HTERT RPE-1 (cell line): ENCODE results near the gene PARP1.
"Not testable (repeated sequence)": the region's sequence is repeated elsewhere in the genome, so short reads cannot be mapped to it uniquely, and the experiment has no call there.

Source experiments
- in situ Hi-C: fragments of 300-500 bp; cut with MboI; formaldehyde crosslinking; loops from 4 replicates; pipeline ENCODE4 v1.14.3; 2020; ENCODE audit warnings: low sequenced_read_pairs

The PARP1 gene

DNA sequence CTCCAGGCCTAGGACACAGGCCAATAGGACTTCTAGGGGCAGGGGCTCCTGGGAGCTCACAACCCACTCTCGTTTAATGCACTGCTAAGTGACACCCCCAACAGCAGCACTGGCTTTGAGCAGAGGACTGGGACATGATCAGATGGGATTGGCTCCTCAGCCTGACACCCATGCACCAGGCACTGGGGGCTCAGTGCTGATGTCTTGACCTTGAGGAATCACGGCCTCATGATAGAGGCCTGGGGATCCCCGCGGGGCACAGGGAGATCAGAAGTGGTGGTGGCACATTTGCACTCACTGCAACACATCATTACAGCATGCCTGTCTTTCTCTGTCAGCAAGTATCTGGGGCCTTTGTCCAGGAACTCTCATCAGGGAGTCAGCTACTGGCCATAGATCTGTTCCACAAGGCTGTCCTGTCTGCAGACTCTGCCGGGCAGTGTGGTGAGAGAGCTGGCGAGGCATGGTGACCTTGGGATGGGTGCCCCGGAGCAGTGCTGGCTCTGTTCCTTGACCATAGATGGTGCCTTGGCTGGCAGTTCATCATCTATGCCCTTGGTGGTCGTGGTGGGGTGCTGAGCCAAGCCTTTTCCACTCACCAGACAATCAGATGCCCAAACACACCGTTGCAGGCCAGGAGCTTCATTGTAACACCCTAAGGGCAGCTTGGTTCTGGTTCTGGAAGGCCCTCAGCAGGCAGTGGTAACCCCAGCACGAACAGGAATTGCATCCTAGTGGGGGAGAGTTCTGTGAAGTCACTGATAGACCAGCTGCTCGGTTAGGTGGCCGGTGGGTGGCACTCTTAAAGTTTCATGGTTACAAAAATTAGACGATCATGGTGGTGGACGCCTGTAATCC is 22.2 kb upstream of the PARP1 start:
- in situ Hi-C loops, result no loop called here

DNA sequence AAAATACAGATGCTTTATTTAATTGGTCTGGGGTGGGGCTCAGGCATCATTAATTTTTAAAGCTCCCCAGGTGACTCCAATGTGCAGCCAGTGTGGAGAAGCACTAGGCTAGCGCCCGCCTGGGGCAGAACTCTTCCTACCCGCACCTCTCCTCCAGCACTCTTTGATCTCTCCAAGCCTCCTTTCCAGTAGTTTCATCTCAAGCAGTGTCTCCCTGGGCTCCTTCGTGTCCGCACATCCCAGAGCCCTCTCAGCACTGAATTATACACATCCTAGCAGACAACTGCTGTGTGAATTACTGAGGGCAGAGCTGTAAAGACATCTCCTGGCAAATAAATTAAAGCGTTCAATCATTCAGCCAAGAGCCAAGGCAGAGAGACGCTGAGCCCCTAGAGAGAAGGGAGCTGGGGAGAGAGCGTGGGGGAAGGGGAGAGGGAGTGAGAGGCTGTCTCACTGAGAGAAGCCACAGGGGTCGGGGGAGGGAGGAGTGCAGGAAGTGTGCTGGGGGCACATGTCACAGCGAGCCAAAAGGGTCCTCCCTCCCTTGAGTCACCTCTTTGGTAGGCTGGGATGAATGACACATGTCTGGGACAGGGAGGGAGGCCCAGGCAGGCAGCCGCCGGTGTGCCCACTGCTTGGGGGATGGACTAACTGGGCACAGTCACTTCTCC is 21.0 kb upstream of the PARP1 start:
- in situ Hi-C loops, result no loop called here

DNA sequence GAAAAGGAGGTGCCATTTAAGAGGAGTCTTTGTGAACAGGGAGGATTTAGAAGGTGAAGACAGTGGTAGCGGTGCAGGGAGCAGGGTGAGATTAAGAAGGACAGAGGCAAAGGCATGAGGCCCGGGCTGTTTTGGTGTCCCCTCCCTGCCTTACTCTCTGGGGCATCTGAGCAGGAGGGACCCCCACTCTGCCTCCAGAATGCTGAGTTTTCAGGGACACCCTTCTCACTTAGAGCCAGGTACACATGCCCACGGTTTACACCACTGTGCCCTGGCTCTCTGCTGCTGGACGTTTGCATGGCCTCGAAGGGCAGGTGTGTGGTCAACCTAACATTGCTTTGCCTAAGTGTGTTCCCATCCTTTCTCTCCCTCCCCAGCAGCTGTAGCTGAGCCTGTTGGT is 20.5 kb upstream of the PARP1 start:
- in situ Hi-C loops, result no loop called here

DNA sequence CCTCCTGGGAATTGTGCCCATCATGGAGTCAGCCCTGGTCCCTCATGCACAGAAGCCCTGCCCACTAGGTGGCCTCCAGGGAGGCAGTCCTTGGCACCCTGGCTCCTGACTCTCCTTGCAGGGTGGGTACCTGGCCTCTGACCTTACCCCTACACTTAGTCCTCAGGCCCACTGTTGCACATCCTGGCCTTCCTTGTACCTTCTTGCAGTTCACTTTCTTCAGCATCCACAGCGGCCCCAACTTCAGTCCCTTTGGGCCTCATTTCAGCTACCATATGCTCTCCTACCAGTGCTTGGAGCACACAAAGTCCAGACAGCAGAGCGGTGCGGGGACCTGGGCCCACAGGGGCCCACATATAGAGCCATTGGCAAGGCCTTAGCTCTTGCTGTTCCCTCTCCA is 19.2 kb upstream of the PARP1 start:
- in situ Hi-C loops, result no loop called here

DNA sequence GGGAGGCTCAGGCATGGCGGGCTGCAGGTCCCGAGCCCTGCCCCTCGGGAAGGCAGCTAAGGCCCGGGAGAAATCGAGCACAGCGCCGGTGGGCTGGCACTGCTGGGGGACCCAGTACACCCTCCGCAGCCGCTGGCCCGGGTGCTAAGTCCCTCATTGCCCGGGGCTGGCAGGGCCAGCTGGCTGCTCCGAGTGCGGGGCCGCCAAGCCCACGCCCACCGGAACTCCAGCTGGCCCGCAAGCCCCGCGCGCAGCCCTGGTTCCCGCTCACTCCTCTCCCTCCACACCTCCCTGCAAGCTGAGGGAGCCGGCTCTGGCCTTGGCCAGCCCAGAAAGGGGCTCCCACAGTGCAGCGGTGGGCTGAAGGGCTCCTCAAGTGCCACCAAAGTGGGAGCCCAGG is 18.5 kb upstream of the PARP1 start:
- in situ Hi-C loops, result not testable (repeated sequence)

DNA sequence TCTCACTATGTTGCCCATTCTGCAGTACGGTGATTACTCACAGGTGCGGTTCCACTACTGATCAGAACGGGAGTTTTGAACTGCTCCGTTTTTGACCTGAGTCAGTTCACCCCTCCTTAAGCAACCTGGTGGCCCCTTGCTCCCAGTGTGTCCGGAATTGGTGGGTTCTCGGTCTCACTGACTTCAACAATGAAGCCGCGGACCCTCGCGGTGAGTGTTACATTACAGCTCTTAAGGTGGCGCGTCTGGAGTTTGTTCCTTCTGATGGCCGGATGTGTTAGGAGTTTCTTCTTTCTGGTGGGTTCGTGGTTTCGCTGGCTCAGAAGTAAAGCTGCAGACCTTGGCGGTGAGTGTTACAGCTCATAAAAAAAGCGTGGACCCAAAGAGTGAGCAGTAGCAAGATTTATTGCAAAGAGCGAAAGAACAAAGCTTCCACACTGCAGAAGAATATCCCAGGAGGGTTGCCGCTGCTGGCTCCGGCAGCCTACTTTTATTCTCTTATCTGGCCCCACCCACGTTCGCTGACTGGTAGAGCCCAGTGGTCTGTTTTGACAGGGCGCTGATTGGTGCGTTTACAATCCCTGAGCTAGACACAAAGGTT is 17.6 kb upstream of the PARP1 start:
- in situ Hi-C loops, result no loop called here

DNA sequence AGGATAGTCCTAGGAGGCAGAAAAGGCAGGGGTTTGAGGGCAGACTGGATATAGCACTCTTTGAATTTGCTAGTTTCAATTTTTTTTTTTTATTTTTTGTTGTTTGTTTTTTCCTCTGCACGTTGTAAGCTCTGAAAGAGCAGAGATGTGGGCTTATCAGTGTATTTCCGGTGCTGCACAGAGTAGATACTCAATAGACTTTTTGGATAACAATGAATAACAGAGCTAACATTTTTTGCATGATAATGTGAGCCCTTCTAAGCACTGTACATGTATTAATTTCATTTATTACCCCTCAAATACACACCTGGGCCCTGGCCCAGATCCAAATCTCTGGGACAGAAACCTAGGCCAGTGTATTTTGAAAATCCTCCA is 17.1 kb upstream of the PARP1 start:
- in situ Hi-C loops, result no loop called here

DNA sequence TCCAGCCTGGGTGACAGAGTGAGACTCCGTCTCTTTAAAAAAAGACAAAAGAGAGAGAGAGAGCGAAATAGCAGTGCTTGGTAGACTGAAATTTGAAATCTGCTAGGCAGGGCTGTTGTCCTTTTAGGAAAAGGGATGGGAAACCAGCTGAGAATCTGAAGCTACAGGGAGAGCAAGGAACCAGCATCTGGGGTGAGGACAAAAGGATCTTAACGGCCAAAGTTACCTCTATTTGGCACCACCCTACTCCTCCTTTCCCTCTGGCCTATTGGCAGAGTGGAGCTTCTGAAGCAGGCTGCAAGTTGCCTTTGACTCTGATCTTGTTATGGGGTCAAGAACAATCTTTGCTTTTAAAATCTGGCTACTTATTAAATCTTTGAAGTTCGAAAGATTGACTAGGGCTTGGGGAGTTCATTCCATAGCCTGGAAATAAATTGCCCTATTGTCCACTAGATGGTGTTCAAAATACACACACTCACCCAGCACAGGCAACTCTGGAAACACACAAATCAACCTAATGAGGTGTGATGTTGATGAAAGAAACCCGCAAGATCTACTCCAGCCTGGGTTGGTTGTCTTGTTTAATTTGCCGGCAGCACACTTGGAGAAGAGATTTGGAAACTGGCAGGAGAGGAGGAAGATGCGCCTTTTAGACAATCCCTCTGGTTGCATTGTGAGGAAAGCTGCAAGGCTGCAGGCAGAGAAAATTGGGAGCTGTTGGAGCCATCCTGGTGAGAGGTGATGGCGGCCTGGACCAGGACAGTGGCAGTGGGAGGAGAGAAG is 16.5 kb upstream of the PARP1 start:
- in situ Hi-C loops, result no loop called here

DNA sequence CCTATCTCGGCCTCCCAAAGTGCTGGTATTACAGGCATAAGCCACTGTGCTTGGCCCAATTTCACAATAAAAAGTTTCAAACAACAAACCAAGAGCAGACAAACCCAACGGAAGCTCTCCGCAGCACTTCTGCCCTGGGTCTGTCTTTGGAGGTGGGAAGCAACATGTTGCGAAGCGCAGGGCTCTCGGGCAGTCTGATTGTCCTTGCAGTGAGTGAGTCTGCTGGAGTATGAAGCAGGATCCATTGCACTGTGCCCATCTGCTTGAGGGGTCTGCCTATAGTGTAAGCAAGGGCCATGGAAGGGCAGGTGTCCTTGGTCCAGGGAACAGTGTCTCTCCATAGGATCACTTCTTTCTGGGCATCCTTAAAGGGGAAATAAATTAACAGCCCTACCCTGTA is 14.6 kb upstream of the PARP1 start:
- in situ Hi-C loops, result no loop called here

DNA sequence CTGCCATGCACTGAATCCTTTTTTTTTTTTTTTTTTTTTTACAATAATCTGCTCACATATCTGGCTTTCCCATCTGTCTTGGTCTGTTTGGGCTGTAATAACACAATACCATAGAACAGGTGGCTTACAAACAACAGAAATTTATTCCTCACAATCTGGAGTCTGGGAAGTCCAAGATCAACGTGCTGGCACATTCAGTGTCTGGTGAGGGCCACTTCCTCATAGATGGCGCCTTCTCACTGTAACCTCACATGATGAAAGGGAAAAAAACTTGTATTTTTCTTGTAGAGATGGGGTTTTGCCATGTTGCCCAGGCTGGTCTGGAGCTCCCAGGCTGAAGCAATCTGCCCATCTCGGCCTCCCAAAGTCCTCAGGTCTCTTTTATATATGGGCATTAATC is 13.0 kb upstream of the PARP1 start:
- in situ Hi-C loops, result no loop called here

DNA sequence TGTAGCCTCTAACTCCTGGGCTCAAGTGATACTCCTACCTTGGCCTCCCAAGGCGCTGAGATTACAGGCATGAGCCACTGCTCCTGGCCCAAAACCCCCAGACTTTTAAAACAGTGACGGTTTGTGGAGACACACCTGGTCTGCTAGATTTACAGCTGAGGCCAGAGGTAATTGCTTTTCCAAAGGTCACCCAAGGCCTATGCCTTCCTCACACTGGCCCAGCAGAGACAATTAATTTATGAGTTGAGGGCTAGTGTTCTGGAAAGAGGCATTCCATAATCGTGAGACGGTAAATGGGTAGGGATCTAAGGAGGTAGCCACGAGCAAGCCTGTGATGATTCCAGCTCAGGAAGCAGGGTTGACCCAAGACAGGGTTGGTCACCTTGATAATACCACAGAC is 12.4 kb upstream of the PARP1 start:
- in situ Hi-C loops, result no loop called here

DNA sequence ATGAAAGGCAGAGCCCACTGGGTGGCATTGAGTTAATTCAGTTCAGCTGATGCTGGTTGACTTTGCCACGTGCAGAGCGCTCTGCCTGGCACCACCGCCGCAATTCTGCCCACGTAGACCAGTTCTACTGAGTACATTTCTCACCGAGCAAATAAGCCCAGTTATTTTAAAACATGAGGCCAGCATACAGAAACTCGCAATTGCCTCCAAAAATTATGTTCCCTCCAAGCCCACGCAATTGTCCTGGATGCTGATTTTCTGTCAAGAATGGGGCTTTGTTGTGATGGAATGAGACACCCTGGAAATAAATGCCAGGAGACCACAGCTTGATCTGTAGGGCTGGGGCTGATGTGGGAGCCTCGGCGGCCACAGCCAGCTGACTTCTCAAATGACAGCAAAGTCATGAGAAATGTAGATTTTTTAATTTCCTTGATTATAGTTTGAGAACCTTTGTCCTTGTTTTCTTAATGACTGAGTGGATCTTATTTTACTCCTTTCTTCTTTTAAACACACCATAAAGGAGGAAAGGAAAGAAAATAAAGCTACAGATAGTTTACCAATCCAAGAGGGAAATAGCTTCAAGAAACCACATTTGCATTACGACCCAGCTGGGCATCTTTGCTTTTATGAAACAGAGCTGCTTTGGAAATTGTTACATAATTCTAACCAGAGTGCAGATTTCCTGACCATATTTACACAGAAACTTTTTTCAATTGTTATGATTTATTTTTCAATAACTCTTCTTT is 11.6 kb upstream of the PARP1 start:
- in situ Hi-C loops, result no loop called here

DNA sequence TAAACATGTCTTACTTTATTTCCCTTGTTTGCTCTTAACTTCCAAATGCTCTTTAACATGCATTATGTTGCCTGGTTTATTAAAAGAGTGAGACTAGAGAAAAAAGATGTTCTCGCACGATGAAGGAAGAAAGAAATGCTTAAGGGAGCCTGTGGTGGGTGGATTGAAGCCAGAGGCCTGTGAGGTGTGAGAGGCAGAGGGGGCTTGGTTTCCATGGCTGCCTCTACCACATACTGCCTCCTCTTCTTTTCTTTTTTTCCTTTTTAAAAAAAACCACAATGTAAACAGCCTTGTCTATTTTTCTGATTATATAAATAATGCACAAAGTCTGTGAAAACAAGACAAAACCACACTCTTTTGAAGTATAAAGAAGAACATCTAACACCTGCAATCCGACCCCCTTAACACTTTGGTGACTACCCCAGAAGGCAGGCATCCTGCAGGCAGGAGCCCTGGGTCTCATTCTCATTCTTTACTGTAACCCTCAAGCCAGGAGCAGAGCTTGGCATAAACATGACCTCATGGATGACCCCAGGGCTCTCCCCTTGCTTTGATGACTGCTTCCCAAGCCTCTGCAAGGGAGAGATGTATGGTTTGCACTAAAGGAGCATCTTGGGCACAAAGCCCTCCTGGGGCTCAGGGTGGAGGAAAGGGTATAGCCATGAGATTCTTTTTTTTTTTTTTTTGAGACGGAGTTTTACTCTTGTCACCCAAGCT is 10.1 kb upstream of the PARP1 start:
- in situ Hi-C loops, result no loop called here

DNA sequence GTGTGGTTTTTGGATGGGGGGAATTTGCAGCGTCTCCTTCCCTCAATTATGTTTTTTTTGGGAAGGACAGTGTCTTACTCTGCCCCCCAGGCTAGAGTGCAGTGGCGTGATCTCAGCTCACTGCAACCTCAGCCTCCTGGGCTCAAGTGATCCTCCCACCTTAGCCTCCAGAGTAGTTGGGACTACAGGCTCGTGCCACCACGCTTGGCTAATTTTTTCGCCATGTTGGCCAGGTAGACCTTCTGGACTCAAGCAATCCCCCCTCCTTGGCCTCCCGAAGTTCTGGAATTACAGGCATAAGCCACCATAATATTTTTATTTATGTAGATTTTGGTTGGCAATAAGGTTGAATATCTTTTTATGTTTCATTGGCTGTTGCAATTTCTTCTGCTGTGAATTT is 9.5 kb upstream of the PARP1 start:
- in situ Hi-C loops, result no loop called here

DNA sequence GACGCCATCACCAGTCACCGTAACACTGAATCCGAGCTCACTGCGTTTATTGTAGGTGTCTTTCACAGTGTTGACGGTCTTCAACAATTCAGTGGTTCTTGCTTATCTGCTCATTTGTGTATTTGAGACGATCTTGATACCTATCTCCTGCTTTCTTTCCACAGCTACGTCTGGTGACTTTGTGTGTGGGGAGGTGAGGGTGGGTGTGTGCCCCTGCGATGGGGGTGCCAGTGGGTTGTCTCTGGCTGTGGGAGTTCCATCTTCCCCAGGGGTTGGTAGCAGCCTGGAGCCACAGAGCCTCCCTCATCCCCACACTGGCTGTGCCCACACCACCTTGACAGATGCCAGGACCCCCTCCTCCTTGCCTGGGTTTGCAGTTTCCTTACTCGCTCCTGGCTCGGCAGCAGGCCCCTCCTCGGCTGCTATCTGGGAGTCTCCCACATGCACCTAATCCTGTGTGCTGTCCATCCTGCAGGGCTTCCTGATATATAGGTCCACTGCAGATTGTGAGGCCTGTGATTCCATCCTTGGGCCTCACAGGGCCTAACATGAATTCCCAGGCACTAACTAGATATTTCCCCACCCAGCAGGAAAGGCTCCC is 6.3 kb upstream of the PARP1 start:
- in situ Hi-C loops, result no loop called here

DNA sequence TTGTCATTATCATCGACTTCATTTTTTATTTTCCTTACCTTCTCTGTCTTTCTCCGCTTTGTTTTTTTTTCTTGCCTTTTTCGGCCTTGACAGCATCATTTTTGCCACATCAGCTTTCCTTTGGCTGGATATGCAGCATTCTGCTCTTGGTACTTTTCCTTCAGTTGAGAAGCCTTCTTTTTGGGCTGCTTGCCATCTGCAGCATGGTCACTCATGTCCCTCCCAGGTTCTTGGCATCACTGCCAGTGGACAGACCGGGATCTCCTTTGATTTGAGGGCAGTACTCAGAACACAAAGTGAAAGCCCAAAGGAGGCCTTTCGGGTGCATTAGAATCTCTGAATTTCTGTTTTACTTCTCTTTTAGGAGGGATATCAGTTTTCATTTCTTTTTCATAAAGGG is 3.7 kb upstream of the PARP1 start:
- in situ Hi-C loops, result no loop called here

DNA sequence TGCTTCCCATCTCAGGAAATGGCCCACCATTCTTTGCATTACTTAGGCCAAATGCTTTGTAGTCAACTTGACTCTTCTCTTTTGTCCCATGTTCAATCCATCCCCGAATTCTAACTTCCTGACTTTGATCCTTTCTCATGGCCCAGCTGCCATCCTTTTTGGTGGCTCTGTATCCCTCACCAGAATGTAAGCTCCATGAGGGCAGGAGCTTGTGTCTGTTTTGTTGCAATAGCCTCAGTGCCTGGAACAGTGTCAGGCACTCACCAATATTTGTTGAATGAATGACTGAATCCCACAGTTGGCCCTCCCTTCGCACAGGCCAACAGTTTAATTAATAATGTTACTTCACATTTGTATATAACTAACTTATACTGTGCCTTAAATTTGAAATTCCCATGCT is 3.1 kb upstream of the PARP1 start:
- in situ Hi-C loops, result no loop called here

DNA sequence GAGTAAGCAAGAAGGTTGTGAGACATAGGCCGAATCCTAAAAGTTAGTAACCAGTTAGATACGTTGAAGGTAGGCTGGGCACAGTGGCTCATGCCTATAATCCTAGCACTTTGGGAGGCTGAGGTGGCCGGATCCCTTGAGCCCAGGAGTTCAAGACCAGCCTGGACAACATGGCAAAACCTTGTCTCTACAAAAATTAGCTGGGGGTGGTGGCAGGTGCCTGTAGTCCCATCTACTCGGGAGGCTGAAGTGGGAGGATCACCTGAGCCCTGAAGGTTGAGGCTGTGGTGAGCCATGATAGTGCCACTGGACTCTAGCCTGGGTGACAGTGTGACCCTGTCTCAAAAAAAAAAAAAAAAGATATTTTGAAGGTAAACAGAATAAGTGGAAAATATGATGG is 1.5 kb upstream of the PARP1 start:
- in situ Hi-C loops, result no loop called here

DNA sequence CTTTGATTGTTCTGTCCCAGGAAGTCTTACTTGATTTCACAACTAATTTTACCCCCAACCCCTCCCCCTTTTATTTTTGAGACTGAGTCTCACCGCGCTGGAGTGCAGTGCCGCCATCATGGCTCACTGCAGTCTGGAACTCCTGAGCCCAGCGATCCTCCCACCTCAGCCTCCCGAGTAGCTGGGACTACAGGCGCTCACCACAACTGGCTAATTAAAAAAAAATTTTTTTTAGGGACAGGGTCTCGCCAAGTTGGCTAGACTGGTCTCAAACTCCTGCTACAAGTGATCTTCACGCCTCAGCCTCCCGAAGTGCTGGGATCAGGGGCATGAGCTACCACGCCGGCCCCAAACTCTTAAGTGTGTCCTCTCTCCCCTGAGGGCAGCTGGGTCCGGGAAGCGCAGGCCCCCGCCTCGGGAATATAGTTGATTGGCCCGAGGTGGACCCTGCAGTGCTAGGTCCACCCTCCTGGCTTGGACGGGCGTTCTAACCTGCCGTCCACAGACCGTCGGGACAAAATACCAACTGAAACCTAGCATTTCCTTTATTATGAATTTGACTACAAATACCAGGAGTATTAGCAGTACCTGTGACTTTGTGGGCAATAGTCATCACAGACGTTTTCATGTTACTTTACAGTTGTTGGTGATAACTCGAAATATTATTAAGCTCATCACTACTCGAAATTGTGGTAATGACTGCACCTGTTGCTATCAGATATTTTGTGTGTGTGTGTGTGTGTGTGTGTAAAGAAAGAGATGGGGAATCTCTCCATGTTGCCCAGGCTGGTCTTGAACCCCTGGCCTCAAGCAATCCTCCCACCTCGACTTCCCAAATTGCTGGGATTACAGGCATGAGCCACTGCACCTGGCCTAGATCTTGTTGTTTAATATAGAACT is 642 bp upstream of the PARP1 start:
- in situ Hi-C loops, result no loop called here
